Mammary epithelial cell (primary cell): Measurements from ENCODE around the gene ABHD6.

Experiments used
- CTCF ChIP-seq, 2 donors: IDR thresholded peaks in 1 of 2; conservative IDR thresholded peaks in 1 of 2; 2 replicates each; pipeline ENCODE4 v1.5.1; 2011 to 2012; ENCODE audit warnings: inconsistent platforms in 2 of 2, low read length in 2 of 2, mild to moderate bottlenecking in 2 of 2, control low read depth in 1 of 2, low read depth in 1 of 2; ENCODE audit not compliant: insufficient read depth in 1 of 2; ENCODE audit errors: extremely low read depth in 1 of 2
- EZH2 ChIP-seq: IDR thresholded peaks from 2 replicates; pipeline ENCODE4 v1.6.1; 2012; ENCODE audit warnings: low read length, inconsistent platforms, borderline replicate concordance

- TF ChIP-seq EZH2 (no peak), CTCF (conservative IDR thresholded peaks at IDR 0.05 in 1 of 2, IDR thresholded peaks at IDR 0.05 in 1 of 2; ENCODE audit: extremely low read depth in 1 of 2, insufficient read depth in 1 of 2, low read depth in 1 of 2, low read length in 2 of 2) (no peak)
Measured at GRCh38 chr3:58326267-58326900, 88.8 kb downstream of the ABHD6 start.
